NCI-H345 treated with DMSO at 0.1 percent for 48 hours (cell line): Measurements from ENCODE around the gene UQCRQ.

ENCODE experiments used
- DNase-seq: peaks from one replicate; lab custom pipeline; 2025; ENCODE audit not compliant: unreplicated experiment; lab: John Stamatoyannopoulos, UW

UQCRQ gene

DNA sequence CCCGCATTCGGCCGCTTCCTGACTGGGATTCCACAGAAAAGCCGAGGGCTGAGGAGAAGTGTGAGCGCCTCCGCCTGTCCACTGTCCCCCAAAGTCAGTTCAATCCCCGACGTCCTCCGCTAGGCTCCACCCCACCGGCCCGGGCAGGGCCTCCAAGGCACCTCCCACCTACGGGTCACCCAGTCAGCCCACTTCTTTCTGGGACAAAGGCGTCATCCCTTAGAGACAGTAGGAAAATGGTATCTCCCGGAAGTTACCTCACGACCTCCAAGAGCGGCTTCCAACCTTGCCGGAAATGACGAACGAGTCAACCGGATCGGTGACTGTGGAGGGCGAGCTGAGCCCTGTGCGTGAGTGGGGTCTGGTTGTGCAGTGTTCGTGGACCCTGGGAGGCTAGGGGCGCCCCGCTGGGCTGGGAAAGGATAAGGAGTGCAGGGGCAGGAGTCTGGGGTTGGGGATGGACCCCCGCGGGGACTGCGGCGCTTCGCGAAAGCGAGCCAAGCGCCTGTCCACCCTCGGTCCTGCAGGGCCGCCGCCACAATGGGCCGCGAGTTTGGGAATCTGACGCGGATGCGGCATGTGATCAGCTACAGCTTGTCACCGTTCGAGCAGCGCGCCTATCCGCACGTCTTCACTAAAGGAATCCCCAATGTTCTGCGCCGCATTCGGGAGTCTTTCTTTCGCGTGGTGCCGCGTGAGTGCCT is at the start of gene UQCRQ, which contains the start of gene GDF9:
Gene UQCRQ, plus strand, starts transcription at position 301 of the 704 bp plus-strand sequence. Its CDS starts 240 bp downstream, at position 541.
Gene GDF9, minus strand, starts transcription at position 128 of the 704 bp plus-strand sequence. CDS start 1,936 bp downstream, outside the sequence.
- peak; percentile 91 for DNase-seq

DNA sequence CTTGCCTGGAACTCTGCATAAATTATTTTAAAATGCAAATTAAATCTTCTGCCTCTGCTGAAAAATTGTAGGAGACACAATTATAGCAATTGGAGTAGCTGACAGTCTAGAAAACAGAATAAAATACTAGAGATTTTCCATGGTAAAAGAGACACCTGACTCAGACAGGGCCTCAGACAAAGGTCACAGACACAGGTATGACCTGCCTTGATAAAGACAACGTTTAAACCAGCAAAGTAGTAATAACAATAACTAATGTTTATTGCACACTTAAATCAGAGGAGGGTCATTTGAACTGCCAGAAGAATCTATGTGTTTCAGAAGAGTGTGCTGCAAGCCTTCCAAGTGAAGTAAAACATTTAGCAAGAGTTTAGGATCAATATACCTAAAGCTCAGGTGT is 49.4 kb upstream of the UQCRQ start:
- no peak for DNase-seq

DNA sequence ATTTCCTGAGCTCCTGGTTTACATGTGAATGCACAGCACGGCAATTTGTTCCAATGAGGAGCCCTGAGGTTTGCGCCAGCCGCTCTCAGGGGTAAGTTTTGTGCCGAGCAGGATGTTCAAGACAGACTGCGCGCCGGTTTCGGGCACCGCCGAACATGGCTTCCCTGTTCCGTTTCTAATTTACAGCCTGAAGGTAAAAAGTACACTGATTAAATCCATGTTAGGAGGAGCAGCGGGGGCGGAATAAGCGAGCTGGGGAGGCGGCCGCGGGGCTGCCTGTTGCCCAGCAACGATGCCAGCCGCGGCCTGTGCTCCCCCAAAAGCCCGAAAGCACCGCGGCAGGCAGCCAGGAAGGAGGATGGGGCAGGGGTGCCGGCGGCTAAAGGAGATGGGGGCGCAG is 47.0 kb upstream of the UQCRQ start:
- DNase-seq: no peak

DNA sequence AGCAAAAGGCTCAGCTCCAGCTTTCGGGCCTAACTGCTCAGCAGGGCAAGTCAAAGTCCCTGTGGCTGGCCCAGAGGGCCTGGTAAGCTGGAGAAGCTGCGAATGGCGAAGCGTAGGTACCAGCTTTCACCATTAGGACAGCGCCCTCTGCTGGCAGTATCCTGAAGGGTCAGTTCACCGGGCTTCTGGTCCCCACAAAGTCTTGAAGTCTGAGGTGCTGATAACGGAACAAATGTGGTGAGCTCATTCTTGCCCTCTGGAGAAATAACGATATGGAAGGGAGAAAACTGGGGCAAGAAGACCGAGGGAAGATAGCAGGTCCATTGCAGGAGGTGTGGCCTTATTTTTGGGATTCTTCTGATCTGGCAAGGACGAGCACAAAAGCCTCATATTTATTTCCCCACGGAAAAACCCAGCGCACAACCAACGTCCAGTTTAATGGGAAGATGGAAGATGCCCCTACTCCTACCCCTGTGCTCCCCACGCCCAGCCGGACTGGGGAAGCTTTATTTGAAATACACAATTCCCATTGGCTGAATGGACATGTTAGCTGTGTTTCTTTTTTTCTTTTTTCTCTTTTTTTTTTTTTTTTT is 46.2 kb upstream of the UQCRQ start:
- peak; percentile 66 for DNase-seq

DNA sequence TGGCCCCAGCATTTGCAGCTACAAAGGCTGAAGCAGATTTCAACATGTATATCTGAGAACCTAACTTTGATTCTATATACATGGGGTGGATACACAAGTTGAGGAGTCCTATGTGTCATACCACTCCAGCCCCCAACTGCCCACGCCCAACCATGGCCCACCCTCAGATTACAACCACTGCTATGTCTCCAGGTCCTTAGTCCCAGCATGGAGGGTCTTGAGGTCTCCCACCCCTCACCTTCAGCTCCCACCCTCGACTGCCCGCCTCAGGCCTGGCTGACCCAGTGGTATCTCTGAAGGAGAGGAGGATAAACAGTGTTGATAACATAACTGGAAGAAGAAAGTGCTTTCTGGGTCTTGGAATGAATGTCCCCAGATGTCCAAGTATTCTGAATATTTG is 45.1 kb upstream of the UQCRQ start:
- DNase-seq: no peak

DNA sequence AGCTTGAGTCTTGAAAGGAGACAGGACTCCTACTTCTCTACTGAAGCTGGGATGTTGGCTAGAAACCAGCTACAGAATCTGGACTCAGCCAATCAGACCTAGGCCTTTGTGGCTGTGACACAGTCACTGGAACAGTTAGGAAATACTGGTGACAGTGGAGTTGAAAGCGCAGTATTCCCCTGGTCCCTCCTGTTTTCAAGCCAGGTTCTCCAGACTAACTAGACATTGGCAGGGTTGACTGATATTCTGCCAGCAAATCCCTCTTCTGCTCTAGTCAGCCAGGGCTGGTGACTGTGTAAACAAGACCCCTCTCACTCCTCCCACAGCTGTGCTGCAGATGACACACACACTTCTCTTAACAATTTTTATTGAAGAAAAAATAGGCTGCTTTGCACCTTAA is 44.7 kb upstream of the UQCRQ start:
- no peak for DNase-seq

DNA sequence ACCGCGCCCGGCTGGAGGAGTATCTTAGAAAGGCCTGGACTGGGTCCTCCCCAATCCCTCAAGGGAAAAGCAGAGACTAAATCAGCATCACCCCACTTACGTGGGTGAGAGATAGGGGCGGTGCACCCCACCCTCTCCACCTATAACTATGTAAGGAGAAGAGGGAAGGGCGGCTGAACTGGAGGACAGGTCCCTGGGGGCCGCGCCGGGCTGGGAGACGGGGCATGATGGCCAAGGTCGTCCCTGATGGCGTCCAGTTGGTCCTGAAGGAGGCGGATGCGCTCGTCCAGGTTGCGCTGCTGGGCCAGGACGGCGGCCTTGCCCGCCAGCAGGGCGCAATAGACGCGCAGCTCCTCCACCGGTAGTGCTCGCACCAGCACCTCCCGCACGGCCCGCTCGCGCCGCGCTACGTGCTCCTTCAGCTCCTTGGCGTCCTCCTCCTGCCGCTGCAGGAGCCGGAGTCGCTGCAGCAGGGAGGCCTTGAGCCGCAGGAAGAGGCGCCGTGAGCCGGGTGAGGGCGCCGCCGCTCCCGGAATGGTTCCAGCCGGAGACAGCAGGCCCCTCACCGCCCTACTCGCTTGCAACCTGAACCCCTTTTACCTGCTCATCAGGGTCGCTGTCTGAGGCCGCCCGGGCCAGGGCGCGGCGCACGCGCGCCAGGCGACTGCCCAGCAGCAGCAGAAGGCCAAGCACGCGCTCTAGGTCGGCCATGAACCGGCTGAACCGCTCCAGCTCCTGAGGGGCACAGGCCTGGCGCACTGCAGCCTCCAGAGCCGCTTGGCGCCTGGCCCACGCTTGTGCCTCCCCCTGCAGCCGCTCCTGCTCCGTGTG is 43.6 kb upstream of the UQCRQ start:
- DNase-seq: no peak

DNA sequence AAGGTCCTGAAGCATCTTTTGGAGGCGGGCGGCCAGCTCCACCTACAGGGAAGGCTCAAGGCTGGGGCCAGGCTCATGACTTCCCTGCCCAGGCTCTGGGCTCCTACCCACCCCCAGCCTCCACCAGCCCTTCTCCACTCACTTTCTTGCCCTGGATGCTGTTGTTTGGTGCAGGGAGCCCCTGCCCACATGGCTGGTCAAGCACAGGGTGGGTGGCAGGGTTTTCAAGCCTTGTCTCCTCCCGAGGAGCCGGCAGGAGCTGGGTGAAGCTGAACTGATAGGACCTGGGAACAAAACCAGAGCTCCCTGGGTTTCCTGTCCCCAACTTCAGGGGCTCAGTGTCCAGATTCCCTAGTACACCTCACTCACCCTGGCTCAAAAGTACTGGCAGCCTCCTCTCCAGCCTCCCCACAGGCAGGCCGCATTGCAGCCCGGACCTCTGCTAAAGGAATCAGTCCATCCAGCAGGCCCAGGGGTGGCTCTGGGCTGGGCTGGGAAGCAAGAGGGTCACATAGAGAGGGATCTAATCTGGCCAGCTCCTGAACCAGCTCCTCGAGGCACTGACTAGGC is 42.9 kb upstream of the UQCRQ start:
- no peak for DNase-seq

DNA sequence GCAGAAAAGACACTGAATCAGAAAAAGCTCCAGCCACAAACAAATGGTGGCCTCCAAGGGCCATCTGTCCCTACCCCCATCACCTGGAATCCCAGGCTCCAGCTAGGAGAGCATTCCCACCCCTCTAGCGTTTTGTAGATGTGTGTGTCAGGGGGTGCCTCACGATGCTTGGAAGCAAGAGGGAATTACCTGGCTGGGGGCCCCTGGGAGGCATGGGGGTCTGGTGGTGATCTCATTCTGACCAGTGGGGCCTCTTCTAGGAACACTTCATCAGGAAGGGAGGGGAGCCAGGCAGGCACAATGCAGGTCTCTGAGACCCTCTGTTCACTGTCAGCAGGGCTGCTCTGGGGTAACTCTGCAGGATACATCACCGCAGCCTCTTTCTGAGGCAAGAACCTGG is 42.0 kb upstream of the UQCRQ start:
- no peak for DNase-seq

DNA sequence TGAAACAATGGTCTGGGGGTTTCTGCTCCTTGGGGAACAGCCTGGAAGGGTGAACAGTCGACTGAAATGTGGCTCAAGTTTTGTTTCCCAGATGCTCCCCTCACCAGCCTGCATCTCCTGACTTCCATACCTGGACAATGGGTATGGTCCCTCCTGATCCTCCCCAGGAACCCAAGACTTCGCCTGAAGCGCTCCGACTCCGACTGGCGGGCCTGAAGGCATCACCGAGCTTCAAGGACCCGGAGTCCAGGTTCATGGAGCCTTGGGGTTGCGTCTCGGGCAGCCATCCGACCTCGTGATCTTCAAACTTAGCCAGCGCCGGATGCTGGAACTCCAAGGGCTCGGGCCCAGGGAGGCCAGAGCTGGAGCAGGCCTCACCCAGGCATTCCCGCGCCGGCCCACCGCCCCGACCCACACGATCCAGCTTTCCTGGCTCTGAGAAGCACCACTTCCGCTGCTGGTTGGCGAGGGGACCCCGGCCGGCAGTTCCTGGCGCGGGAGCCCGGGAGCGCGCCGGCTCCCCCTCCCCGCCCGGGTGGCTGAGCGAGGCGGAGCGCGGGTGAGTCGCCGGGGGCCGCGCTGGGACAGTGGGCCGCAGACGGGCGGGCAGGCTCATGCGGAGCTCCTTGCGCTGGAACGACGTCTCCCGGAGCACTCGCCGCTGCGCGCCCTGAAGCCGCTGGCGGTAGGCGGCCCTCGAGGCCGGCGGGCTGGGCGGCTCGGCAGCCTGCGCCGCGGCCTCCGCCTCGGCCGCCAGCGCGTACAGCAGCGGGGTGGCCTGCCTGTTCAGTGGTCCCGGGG is 41.2 kb upstream of the UQCRQ start:
- DNase-seq: no peak

DNA sequence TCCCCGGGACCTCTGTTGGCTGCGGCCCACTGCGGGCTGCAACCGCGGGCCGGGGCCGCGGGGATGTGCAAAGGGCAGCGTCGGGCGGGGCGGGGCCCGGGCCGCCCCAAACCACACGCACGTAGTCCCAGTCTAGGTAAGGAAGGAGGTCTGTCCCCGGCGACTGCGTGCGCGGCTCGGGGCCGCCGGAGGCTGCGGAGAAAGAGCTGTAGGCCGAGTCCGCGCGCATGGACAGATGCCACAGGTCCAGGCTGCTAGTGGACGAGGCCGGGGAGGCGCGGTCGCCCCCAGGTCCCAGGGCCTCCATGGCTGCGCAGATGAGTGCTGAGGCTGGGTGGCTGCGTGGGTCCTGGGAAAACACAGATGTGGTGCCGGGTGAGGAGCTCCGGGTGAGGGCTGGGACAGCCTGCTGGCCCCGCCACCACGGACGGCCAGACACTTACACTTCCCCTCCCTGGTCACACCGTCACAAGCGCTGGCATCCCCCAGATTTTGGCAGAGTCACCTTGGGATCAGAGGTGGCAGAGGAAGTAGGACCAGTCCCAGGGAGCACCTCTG is 40.5 kb upstream of the UQCRQ start:
- DNase-seq: no peak

DNA sequence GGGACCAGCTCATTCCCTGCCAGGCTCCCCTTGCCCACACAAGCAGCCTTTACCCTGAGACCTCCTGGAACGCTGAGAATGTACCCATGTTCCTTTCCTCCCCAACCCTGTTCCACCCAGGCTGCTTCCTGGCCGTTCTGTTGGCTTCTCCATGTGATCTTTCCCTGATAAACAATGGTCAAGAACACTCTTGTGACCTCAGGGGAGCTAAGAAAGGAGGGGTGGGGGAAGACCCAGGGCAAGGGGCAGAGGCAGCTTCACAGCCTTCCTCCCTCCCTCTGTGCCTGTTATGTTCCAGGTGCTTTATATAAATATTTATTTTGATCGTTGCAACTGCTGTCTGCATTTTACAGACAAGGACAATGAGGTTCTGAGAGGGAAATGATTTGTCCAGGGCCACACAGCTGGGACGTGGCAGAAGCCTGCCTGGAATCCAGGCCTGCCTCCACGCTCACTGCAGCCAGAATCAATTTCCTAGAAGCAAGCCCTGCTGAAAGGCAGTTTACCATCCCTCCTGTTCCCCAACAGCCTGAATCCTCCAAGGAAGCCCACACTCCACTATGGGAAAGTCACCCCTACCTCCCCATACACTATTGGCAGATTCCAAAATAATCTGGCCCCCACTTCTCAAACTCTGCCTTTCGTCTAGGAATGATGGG is 39.9 kb upstream of the UQCRQ start:
- no peak for DNase-seq

DNA sequence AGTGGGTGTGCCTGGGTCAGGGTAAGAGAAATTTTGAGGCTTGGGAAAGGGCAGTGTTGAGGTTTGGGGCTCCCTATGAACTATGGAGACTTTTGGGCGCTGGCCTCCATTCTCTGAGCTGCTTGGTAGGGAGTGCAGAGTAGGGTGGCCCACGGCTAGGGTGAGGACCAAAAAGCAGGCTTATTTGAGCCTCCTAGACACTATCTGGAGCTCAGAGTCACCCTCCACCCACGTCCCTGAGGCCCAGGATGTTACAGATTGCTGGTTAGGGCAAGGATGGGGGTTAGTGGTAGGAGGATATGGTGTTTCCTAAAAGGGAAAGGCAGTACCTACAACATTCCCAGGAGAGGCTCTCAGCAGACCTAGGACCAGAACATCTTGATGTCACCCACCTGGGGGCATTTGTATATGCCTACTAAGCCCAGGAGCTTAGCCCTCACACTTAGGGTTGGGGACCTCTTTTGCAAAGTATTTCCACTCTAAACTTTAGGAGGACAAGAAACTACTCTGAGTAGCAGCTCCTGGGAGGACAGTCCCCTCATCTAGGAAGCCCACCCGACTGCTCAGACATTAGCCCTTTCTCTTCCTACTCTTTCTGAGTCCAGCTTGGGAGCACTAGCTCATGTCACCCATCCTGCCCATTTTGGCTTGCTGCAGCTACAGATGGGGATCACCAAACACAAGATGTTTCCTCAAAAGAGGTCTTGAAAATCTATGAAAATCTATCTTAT is 38.3 kb upstream of the UQCRQ start:
- DNase-seq: no peak

DNA sequence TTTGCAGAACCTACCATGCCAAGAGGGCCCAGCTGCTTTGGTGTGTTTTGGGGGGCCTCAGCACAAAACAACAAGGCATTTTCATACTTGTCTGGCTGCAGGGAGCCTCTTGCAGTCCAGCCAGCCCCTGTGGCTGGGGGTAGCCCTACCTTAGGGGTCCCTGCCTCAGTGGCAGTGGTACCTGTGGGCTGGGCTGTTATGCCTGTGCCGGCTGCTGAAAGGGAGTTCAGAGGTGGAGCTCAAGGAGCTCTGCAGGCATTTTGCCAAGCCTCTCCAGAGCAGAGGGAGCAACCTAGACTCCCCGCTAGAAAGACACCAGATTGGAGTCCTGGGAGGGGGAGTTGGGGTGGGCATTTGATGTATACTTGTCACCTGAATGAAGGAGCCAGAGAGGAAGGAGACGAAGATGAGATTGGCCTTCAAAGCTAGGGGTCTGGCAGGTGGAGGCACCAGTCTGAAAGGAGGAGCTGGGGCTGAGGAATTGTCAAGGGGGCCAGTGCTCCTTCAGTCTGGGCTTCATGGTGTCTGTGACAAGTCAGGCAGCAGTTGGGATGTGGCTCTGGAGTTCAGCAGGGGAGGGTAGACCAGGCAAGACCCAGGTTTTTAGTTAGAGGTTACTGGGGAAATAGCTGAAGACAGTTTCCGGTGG is 37.5 kb upstream of the UQCRQ start:
- DNase-seq: no peak

DNA sequence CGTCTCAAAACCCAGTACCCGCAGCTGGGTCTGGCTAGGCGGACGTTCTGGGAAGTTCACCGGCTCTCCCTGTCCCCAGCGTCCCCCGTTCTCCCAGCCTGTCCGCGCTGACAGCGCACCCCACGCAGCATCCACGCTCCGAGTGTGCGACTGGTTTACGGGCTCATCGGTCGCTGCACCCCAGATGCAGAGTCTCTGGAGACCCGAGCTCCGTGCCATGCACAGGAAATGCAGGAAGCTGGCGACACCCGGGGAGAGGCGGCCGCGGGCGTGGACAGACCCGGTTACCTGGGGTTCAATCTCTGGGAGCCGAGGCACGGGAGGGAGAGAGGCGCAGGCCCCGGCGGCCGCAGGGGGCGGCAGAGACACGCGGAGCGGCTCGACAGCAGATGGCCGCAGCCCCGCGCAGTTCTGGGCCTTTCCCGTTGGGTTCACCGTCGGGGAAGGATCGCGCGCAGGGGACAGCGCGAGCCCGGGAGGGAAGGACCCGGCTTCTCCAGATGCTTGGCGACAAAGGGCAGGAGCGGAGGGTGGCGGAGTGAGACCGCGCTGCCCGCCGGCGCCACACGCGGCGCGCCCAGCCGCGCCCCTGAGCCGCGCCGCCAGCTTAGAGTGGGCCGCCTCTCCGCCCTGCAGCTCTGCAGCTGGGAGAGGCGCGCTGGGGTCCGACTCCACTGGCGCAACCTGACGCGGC is 36.6 kb upstream of the UQCRQ start:
- peak; percentile 19 for DNase-seq

DNA sequence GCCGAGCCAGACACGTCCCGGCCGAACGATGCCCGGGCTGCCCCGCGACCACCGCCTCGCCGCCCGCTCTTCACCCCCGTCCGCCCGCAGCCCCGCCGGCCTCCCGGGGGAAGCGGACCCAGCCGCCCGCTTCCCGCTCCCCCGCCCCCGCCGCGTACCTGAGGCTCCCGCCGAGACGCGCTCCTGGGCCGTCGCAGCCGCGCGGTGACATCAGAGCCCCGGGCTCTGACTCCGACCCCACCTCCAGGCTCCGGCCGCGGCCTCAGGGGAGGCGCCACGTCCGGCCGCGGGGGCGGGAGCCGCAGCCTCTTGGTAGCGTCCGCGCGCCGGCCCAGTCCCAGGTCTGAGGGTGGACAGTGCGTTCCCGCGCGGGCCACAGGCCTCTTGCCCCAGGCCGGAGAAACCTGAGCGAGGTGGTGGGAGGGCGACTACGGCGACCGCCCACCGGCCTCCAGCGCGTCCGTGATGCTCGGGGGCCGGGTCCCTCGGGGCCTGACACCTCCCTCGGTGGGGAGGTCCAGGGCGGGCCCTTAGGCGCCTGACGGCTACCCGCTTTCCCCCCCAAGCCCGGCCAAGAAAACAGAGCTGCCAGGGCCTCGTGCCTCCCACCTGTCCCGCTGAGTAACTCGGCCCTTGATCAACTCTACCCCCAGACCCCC is 35.9 kb upstream of the UQCRQ start, which contains the start of gene SHROOM1:
Gene SHROOM1, minus strand, starts transcription at position 212 of the 659 bp plus-strand sequence. CDS start 4,507 bp downstream, outside the sequence.
- no peak for DNase-seq

DNA sequence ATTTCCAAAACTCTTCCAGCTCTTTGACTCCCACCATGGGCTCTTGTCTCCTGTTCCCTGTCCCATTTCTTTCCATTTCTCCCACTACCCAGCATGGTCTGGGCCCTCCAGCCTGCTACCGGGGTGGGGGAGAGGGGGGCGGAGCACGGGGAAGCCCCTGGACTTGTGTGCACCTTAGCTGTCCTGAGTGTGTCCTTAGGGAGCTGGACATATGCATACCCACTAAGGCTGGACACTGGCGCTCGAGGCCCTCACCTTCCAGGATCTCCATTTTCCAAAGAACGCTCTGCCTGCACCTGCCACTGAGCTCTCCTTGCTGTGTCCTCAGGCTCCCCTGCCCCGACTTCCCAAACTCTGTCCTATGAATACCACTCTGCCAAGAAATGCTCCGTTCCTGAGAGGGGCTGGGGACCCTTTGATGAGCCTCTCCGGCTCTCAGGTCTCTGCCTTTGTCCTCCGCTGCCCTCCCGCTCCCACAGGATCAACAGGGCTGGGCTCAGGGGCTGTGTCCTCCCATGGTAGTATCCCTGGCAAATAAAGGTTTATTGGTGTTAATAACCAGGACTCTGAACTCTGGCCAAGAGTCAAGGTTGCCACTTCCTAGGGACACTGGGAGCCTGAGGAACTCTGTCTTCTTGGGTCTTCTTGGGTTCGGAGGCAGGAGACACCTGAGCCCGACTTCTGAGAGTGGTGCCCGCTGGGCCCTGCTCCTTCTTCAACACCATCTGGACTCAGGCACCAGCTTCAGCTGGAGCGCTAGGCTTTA is 35.2 kb upstream of the UQCRQ start:
- no peak for DNase-seq
